PC-9 (cell line): ENCODE data around the gene IGFL1.

Experiments used
- EZH2 ChIP-seq: fragments of 200-600 bp; sonication (generic); IDR thresholded peaks from 2 replicates; pipeline ENCODE4 v1.8.0; 2017; ENCODE audit warnings: antibody characterized with exemption, low read depth
- TF ChIP-seq, protein P1 (sequence below): fragments of 200-600 bp; sonication (generic); conservative IDR thresholded peaks from 2 replicates; pipeline ENCODE4 v1.6.1; 2017; ENCODE audit warnings: mixed run types, antibody characterized with exemption, mild to moderate bottlenecking, moderate library complexity

GRCh38 chr19:46229442-46229841 lies at the start of gene IGFL1:
- TF ChIP-seq, protein P1, sequence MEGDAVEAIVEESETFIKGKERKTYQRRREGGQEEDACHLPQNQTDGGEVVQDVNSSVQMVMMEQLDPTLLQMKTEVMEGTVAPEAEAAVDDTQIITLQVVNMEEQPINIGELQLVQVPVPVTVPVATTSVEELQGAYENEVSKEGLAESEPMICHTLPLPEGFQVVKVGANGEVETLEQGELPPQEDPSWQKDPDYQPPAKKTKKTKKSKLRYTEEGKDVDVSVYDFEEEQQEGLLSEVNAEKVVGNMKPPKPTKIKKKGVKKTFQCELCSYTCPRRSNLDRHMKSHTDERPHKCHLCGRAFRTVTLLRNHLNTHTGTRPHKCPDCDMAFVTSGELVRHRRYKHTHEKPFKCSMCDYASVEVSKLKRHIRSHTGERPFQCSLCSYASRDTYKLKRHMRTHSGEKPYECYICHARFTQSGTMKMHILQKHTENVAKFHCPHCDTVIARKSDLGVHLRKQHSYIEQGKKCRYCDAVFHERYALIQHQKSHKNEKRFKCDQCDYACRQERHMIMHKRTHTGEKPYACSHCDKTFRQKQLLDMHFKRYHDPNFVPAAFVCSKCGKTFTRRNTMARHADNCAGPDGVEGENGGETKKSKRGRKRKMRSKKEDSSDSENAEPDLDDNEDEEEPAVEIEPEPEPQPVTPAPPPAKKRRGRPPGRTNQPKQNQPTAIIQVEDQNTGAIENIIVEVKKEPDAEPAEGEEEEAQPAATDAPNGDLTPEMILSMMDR, result no peak
- TF ChIP-seq EZH2, result no peak
